MV-4-11 (cell line): ENCODE measurements around the gene SORBS1.

ENCODE experiments used
- DNase-seq: peaks from one replicate; lab custom pipeline; 2025; lab: John Stamatoyannopoulos, UW

The SORBS1 gene

DNA sequence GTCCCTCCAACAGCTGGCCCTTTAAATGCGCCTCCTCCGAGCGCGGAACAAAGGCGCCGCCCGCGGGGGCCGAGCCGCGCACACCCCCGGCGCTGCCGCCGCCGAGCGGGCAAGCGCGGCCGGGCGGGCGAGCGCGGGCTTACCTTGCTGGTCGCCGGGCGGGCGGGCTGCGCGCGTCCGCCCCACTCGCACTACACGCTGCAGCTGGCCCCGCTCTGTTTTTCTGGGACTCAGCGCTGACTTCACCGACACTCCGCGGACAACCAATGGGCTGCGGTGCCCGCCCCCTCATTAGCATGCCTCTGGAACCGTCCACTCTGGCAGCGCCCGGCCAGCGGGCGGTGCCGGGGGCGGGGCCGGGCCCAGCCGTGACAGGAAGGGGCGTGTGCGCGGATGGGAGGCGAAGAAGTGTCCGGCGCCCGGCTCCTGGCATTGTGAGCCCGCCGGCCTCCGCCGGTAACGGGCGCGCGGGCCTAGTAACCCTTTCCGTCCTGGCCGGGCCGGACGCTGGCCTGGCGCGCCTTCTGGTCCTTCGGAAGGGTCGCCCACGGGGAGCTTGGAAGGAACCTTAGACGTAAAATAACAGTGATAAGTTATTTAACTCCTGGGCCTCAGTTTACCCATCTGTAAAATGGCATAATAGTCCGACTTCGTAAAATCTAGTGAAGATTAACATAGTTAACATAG is at the start of gene SORBS1:
Gene SORBS1 (minus strand): TSS at position 195 of the 687 bp plus-strand sequence. CDS start 120,236 bp downstream, outside the sequence.
- peak; percentile 93 for DNase-seq

- DNase-seq = no peak
These were observed 49.6 kb upstream of the SORBS1 start for GRCh38 chr10:95610727-95611126.

- DNase-seq = no peak
These were observed 45.8 kb upstream of the SORBS1 start for GRCh38 chr10:95606922-95607321.

DNA sequence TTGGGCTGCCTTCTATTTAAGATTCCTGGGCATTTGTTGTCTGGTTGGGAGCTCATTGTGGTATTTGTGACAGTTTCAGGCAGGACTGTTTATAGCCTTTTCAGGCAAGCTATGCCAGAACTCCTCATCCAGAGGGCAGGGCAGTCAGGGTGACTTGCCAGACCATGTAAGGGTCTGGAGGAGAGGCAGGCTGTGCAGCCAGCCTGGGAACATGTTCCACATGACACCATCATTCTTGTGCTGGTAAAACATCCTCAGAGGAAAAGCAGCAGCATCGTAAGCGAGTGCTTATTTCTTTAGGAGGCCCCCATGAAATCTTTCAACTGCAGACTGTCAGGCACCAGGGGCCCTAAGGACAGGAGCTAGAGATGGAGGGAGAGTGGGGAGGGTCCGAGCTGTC is 44.0 kb upstream of the SORBS1 start:
- DNase-seq = no peak

GRCh38 chr10:95604630-95605029 is 43.5 kb upstream of the SORBS1 start:
- DNase-seq = no peak

DNA sequence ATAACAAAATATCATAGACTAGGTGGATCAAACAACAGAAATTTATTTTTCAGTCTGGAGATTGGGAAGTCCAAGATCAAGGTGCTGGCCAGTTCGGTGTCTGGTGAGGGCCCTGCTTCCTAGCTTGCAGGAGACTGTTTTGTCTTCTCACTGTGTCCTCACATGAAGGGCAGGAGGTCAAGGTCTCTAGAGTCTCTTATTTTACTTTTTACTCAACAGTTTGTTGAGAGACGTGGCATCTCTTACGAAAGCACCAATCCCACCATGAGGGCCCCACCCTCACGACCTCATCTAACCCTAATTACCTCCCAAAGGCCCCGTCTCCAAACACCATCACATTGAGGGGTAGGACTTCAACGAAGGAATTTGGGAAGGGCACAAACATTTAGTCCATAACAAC is 41.2 kb upstream of the SORBS1 start:
- DNase-seq = no peak

DNA sequence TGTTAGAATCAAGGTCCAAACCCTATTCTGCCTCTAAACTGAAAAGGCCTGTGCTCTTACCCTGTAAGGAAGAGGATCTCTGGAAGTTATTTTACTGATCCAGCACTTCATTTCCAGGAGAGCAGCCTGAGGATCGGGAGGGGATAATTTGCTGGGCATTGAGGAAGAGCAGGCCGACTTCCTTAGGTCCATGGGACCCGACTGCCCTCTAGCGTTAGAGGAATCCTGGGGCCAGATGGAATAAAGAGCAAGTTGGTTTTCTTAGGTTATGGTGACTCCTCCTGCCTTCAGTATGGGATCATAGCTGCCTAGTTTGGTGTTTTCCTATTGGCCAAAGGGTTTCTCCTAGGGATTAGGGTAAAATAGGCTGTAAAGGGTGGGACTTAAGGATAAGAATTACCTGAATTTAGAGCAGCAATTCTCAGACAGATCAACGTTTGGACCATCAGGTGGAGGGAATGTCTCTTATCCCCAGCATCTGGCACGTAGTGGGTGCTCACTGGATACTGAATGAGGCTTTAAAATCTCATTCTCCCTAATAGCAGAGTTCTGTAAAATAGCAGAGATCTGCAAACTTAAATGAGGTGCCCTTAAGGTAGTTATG is 40.0 kb upstream of the SORBS1 start:
- peak; percentile 55 for DNase-seq

DNA sequence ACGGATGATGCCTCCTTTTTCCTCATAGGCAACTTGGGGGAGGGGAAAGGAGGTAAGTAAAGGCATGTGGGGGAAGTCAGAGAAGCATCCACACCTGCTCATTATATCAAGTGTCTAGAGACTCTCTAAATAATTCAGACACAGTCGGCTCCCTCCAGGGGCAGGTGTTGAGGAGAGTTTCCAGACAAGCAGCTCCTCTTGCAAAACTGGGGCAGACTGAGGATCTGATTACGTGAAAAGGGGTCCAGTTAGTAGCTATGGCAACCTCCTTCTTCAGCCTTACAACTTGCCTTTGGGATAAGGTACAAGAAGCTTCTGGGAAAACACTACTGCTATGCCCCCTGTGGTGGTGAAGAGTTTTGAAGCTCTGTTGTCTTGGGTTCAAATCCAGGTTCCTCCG is 39.0 kb upstream of the SORBS1 start:
- DNase-seq = no peak

DNA sequence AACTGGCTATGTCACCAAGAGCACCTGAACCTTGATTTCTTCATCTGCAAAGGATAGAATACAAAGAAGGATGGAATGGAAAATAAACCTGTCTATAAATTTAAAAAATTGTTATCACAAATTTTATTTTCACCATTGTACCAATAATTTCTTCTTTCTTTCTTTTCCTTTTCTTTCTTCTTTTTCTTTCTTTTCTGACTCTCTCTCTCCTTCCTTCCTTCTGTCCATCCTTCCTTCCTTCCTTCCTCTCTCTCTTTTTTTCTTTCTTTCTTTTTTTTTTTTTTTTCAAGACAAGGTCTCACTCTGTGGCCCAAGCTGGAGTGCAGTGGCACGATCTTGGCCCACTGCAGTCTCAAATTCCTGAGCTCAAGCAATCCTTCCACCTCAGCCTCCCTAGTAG is 36.6 kb upstream of the SORBS1 start:
- DNase-seq = no peak

DNA sequence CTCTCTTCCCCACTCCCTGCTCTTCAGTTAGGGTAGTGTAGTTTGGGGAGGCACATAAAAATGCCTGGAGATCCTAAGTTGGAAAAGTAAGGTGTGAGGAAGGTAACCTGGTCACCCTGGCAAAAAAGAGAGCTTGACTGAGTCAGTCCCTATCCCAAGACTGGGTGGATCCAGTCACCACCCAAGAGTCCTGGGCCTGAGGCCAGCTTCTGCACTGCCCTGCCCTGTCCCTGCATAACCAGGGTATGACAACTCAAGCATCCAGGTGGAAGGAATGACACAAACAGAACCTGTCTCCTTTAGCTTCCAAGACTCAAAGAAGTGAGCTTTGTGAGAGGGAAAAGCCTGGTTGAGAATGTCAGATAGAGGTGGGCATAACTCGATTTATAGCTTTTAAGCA is 26.9 kb upstream of the SORBS1 start:
- DNase-seq = no peak

DNA sequence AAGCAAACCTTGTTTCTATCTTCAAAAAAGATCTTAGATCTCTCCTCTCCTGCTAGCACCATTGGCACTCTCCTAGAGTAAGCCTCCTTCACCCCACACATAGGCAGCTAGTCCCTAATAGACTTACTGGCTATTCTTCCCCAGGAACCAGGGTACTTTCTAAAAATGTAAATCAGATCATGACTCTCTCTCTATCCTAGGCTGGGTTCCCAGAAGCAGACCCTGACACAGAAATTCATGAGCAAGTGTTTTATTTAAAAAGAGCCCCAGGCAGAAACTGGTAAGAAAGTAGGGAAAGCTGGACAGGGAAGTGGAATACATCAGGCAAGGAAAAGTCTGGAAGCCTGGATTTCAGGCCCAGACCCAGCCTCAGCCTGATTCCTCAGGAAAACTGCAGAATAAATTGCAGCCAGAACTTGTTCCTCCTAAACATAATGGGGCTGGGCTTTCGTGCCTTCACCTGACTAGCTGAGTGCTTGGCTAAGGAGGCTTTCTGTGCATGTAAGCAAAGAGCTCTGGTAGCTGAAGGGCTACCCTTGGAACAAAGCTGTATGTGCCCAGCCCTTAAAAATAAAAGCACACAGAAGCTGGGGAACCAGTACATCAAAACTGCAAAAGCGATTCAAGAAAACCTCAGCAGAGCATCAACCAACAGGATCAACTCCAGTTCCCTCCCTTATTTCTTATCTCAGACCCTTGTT is 18.8 kb upstream of the SORBS1 start:
- no peak for DNase-seq

GRCh38 chr10:95579292-95579691 is 18.1 kb upstream of the SORBS1 start:
- DNase-seq = no peak

GRCh38 chr10:95578619-95579018 is 17.4 kb upstream of the SORBS1 start:
- DNase-seq = no peak

DNA sequence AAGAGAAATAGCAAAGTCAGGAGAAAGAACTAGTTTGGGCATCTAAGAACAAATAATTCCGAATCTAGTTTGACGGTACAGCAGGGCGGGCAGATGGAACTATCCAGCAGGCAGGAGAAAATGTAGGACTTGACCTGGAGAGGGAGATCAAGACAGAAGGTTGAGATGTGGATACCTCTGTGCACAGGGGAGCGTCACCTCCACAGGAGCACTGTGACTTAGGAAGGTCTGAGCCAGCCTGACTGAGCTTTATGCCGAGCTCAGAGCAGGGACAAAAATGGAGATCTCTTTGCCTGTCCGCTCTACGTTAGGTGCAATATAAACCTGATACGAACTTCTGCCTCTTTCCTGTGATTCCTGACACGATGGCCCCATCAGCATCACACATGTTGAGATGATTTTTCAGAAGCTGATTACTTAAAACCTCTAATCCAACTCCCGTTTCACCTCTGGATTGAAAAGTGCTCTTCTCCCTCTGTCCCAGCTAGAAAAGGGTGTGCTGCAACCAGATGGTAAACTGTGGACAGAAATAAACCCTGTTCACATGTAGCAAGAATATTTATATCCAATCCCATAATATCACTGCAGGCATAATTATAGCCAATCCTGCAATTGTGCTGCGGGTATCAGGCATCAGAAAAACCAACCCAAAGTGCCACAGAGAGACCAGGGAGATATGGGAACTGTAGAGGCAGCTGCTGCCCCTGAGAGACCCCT is 13.6 kb upstream of the SORBS1 start:
- no peak for DNase-seq

DNA sequence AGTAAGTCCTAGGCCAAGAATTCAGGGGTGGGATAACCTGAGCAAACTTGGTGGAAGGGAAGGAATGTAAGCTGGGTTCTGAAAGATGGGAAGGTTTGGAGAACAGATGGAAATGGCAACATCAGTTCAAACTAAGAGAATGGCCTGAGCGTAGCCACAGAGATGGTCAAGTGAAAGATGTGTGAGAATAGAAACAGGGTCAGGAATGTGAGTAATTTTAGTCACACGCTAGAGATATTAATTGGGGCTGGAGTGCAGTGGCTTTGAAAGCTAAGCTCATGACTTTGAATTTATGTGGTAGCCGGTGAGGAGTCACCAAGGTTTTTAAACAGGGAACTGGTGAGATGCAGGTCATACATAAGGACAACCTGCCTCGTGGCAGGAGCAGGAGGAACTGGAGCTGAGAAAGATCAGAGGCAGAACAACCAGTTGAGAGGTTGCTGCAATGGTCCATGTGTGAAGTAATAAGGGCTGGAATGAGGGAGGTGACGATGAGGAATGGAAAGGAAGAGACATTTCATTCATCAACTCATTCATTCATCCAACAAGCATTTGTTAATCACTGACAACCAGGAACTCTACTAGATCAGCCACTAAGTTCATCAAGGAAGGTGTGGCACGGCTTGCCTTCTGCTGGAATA is 12.9 kb upstream of the SORBS1 start:
- DNase-seq = no peak

GRCh38 chr10:95573527-95573926 is 12.4 kb upstream of the SORBS1 start:
- DNase-seq = no peak

GRCh38 chr10:95572131-95572820 is 11.1 kb upstream of the SORBS1 start:
- no peak for DNase-seq

- no peak for DNase-seq
These were observed 10.2 kb upstream of the SORBS1 start for GRCh38 chr10:95571390-95571789.

GRCh38 chr10:95569368-95569767 is 8.2 kb upstream of the SORBS1 start:
- peak; percentile 32 for DNase-seq

DNA sequence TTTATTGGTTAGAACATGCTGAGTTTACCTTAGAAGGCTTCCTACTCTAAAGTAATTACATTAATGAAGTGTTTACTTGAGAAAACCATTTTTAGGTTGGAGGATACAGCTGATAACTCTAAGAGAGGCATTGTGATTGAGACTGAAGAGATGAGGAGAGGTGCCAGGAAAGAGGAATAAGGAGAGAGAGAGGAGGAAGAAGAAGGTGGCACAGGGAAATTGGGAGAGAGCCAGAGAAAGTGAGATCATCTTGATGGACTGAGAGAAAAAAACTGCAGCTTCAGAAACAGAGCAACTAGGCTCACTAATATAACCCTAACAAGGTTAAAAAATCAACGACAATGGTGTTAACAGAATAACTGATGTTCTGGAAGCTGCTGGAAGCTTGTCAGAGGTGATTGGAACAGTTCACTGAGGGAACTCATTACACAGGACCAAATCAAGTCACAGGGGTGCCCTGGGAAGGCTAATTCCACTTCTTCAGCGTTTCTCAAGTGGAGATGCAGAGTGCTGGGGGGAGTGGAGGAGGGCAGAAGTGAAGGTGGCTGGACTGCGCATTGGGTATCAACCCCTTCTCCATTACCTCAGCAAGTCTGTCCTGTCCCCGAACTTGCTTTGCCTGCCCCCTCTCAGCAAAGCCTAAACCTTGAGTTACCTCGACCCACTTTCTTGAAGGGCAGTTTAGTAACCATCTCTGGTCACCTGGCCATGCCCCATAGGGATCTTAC is 6.9 kb upstream of the SORBS1 start:
- DNase-seq = no peak

- no peak for DNase-seq
These were observed 5.0 kb upstream of the SORBS1 start for GRCh38 chr10:95566136-95566535.
